MM.1S (cell line): ENCODE data around the gene NFYC.

Experiments
- CTCF ChIP-seq: fragments of 300-600 bp; sonication (generic); IDR thresholded peaks from 2 replicates; pipeline ENCODE4 v1.5.1; 2016; ENCODE audit warnings: antibody characterized with exemption, low read length, mixed read lengths
- EZH2 ChIP-seq: fragments of 300-600 bp; sonication (generic); optimal IDR thresholded peaks from 2 replicates; pipeline ENCODE3; 2017; ENCODE audit warnings: low read depth, mild to moderate bottlenecking, antibody characterized with exemption, low read length, mixed read lengths

- no peak for TF ChIP-seq CTCF
- no peak for TF ChIP-seq EZH2
Measured at GRCh38 chr1:40766560-40766959, 75.1 kb downstream of the NFYC start.
